Measurements from ENCODE around the gene AAGAB. TPM values are rescaled to one million over a fixed set of nuclear protein-coding genes. Genes with fewer than 3 reads are reported as not detected.

AAGAB gene
- total RNA-seq, 4 donors from 2014 or later, result 39.7 to 343 (median 54.1) TPM

- WGBS, 2 donors (ENCODE audit: low coverage in 1 of 2), result 56 to 82% methylated on average over 1 to 3 of the region's 3 CpGs
- TF ChIP-seq CTCF (IDR thresholded peaks at IDR 0.05) (no peak), POLR2A (IDR thresholded peaks at IDR 0.05) (no peak), EP300 (IDR thresholded peaks at IDR 0.05; ENCODE audit: low read depth) (no peak), POLR2AphosphoS5 (IDR thresholded peaks at IDR 0.05) (no peak)
Measured at GRCh38 chr15:67256051-67256450, 1.6 kb upstream of the AAGAB start.

GRCh38 chr15:67253549-67254237 lies 768 bp downstream of the AAGAB start:
- no peak for TF ChIP-seq CTCF (IDR thresholded peaks at IDR 0.05)
- Histone ChIP-seq H3K27ac (peak overlapping the region; percentile 90 to 98 (median 92)), H3K36me3 (no peaks in the 10 kb centered on the region), H3K4me3 (peak overlapping the region; percentile 40 to 96 (median 88)), H3K27me3 (no peaks in the 10 kb centered on the region), H3K9me3 (no peaks in the 10 kb centered on the region), H3K4me1 (peaks cover 4 to 27% (median 14%) of the 10 kb centered on the region in 4 donors)
- in situ Hi-C loops (cut with MboI; ENCODE audit: low pct_ligation_motif_present in 1 of 4, low pct_unique_long_range_greater_than_20kb in 1 of 4, low sequenced_read_pairs in 3 of 4), result loop anchor here in 1 of 4 donors (10.0 kb wide), 1 partner anchor 189 kb away; the partner anchor contains the start of gene SMAD3
- 17 to 18% methylated on average over 12 to 15 of the region's 15 CpGs for WGBS, 2 donors (ENCODE audit: low coverage in 1 of 2)
- DNase-seq, result no peak
- intact Hi-C loops (cut with DNase I; ENCODE audit: low total_unique reads), result no loop called here

More at GRCh38 chr15:67256051-67256450, 1.6 kb upstream of the AAGAB start:
- Histone ChIP-seq H3K4me3 (no peak overlapping the region), H3K4me1 (peaks cover 4 to 29% (median 14%) of the 10 kb centered on the region in 4 donors), H3K27ac (no peak overlapping the region), H3K27me3 (no peaks in the 10 kb centered on the region), H3K36me3 (no peaks in the 10 kb centered on the region), H3K9me3 (no peaks in the 10 kb centered on the region)
- in situ Hi-C loops (cut with MboI; ENCODE audit: low pct_ligation_motif_present in 1 of 4, low pct_unique_long_range_greater_than_20kb in 1 of 4, low sequenced_read_pairs in 3 of 4), result loop anchor here in 1 of 4 donors (10.0 kb wide), 1 partner anchor 191 kb away; the partner anchor contains the start of gene SMAD3
- no peak for DNase-seq
- intact Hi-C loops (cut with DNase I; ENCODE audit: low total_unique reads), result no loop called here

GRCh38 chr15:67253101-67253500 lies 1.4 kb downstream of the AAGAB start:
- H3K36me3 ChIP-seq, result no peaks in the 10 kb centered on the region
- intact Hi-C loops (cut with DNase I; ENCODE audit: low total_unique reads) (no loop called here), in situ Hi-C loops (cut with MboI; ENCODE audit: low pct_ligation_motif_present in 1 of 4, low pct_unique_long_range_greater_than_20kb in 1 of 4, low sequenced_read_pairs in 3 of 4) (loop anchor here in 1 of 4 donors (10.0 kb wide), 1 partner anchor 188 kb away; the partner anchor contains the start of gene SMAD3)
- peak; percentile 17 for DNase-seq
- peak overlapping the region in 3 of 4 donors; percentile 83 to 96 (median 93) for H3K4me3 ChIP-seq
- H3K27me3 ChIP-seq, result no peaks in the 10 kb centered on the region
- peak overlapping the region; percentile 90 to 98 (median 92) for H3K27ac ChIP-seq
- TF ChIP-seq EP300 (IDR thresholded peaks at IDR 0.05; ENCODE audit: low read depth) (no peak), CTCF (IDR thresholded peaks at IDR 0.05) (no peak), POLR2AphosphoS5 (IDR thresholded peaks at IDR 0.05) (no peak), POLR2A (IDR thresholded peaks at IDR 0.05) (no peak)
- WGBS, 2 donors (ENCODE audit: low coverage in 1 of 2), result 63% methylated on average over 12 of the region's 12 CpGs; no CpG with 5 or more reads in 1 of the 2 donors
- H3K4me1 ChIP-seq, result peaks cover 4 to 27% (median 14%) of the 10 kb centered on the region in 4 donors
- H3K9me3 ChIP-seq, result no peaks in the 10 kb centered on the region

- TF ChIP-seq CTCF (IDR thresholded peaks at IDR 0.05) (no peak), EP300 (IDR thresholded peaks at IDR 0.05; ENCODE audit: low read depth) (no peak), POLR2A (IDR thresholded peaks at IDR 0.05) (no peak), POLR2AphosphoS5 (IDR thresholded peaks at IDR 0.05) (no peak)
- intact Hi-C loops (cut with DNase I; ENCODE audit: low total_unique reads), result no loop called here
- Histone ChIP-seq H3K36me3 (no peaks in the 10 kb centered on the region), H3K4me1 (peaks cover 4 to 27% (median 14%) of the 10 kb centered on the region in 4 donors), H3K27me3 (no peaks in the 10 kb centered on the region), H3K27ac (no peak overlapping the region), H3K4me3 (no peak overlapping the region), H3K9me3 (no peaks in the 10 kb centered on the region)
- no peak for DNase-seq
- in situ Hi-C loops (cut with MboI; ENCODE audit: low pct_ligation_motif_present in 1 of 4, low pct_unique_long_range_greater_than_20kb in 1 of 4, low sequenced_read_pairs in 3 of 4), result loop anchor here in 1 of 4 donors (10.0 kb wide), 1 partner anchor 187 kb away; the partner anchor contains the start of gene SMAD3
- 85 to 91% methylated on average over 4 to 5 of the region's 5 CpGs for WGBS, 2 donors (ENCODE audit: low coverage in 1 of 2)
Measured at GRCh38 chr15:67251318-67251717, 3.1 kb downstream of the AAGAB start.
